ENCODE results near the gene IGFBP7.

IGFBP7 gene

GRCh38 chr4:57089549-57089948, 20.6 kb downstream of the IGFBP7 start:
- ChIA-PET CTCF (interaction anchor here (1.2 to 1.5 kb wide), 3 partner anchors 12 to 74 kb away, joined by 3 read pairs; no protein-coding TSS in a partner anchor), POLR2A (no interaction called here)
- no peak for DNase-seq (ENCODE audit: extremely low spot score)
- TF ChIP-seq, protein P1, sequence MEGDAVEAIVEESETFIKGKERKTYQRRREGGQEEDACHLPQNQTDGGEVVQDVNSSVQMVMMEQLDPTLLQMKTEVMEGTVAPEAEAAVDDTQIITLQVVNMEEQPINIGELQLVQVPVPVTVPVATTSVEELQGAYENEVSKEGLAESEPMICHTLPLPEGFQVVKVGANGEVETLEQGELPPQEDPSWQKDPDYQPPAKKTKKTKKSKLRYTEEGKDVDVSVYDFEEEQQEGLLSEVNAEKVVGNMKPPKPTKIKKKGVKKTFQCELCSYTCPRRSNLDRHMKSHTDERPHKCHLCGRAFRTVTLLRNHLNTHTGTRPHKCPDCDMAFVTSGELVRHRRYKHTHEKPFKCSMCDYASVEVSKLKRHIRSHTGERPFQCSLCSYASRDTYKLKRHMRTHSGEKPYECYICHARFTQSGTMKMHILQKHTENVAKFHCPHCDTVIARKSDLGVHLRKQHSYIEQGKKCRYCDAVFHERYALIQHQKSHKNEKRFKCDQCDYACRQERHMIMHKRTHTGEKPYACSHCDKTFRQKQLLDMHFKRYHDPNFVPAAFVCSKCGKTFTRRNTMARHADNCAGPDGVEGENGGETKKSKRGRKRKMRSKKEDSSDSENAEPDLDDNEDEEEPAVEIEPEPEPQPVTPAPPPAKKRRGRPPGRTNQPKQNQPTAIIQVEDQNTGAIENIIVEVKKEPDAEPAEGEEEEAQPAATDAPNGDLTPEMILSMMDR (IDR thresholded peaks at IDR 0.05; ENCODE audit: control extremely low read depth, extremely low read depth, low read depth, missing control alignments) = no peak

DNA sequence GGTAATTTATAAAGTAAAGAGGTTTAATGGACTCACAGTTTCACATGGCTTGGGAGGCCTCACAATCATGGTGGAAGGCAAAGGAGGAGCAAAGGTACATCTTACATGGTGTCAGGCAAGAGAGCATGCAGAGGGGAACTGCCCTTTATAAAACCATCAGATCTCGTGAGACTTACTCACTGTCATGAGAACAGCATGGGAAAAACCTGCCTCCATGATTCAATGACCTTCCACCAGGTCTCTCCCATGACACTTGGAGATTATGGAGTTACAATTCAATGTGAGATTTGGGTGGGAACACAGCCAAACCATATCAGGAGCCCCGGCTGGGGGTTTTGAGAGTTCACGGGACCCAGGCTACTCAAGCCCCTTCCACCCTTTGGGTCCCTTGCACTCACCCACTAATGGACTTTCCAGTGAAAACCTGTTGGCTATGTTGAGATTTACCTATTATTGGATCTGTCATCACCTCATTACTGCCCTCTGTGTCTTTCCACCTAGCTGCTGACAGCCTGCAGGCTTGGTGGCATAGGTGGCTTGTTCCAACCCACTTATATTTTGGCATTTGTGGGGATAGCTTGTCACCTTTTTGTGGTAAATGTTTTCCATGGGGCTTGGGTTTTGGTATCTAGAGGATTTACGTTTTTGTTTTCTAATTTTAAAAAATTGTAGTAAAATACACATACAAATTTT, 24.0 kb downstream of the IGFBP7 start:
- no peak for DNase-seq (ENCODE audit: extremely low spot score)
- ChIA-PET POLR2A (no interaction called here), CTCF (no interaction called here)
- TF ChIP-seq, protein P1 (IDR thresholded peaks at IDR 0.05; ENCODE audit: control extremely low read depth, extremely low read depth, low read depth, missing control alignments) = no peak

DNA sequence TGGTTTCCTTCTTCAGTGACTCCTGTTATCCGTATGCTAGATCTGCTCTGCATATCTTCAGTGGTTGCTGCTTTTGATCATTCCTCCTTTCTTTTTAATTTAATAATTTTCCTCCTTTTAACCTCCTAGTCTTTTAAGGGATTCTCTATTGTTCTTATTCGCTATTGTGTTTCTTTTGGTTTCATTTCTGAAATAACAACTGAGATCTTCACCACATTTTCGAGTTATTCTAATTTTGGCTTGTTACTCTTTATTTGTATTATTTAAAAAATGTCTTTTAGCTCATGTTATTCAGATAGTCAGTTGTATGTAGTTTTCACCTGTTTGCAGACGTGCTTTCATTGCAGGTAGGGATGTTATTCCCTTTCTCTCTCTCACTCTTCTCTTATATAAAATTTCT, 24.9 kb downstream of the IGFBP7 start:
- POLR2A ChIA-PET = no interaction called here
- TF ChIP-seq, protein P1 (IDR thresholded peaks at IDR 0.05; ENCODE audit: control extremely low read depth, extremely low read depth, low read depth, missing control alignments) = no peak
- CTCF ChIA-PET = no interaction called here
- no peak for DNase-seq (ENCODE audit: extremely low spot score)

DNA sequence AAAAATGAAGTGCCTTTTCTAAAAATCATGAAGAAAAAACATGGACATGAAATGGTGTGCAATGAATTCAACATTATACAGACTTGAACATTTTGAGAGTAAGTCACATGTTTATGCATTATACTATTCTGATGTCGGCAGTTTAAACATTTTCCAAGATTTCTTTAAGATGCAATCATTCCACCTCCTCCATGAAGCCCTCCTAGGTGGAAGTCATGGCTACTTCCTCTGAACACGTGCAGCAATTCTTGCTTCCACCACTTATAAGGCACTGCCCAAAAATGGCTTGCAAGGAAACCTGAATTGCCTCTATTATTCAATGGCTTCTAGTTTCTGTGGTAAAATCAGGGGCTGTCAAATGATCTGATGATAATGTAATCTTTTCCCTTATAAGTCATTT, 25.8 kb downstream of the IGFBP7 start:
- ChIA-PET CTCF (no interaction called here), POLR2A (no interaction called here)
- TF ChIP-seq, protein P1 (IDR thresholded peaks at IDR 0.05; ENCODE audit: control extremely low read depth, extremely low read depth, low read depth, missing control alignments) = no peak
- no peak for DNase-seq (ENCODE audit: extremely low spot score)

DNA sequence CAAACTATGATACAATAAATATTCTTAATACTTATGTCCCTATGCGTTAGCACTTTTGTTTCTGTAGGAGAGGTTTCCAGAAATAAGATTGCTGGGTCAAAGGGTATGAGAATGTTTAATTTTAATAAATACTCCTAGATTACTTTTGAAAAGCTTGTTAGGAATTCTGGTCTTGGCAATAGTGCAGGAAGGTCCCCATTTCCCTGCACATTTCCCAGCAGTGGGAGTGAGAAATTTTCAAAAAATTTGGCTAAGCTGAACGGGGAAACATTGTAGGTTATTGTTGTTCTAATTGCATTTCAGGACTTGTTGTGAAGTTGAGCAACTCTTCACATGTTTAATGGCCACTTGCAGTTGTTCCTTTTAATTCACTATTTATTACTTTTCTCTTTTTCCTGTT, 27.1 kb downstream of the IGFBP7 start:
- DNase-seq (ENCODE audit: extremely low spot score) = no peak
- POLR2A ChIA-PET = no interaction called here
- CTCF ChIA-PET = interaction anchor here (0.8 kb wide), 1 partner anchor 52 kb away, joined by 3 read pairs; no protein-coding TSS in a partner anchor
- TF ChIP-seq, protein P1 (IDR thresholded peaks at IDR 0.05; ENCODE audit: control extremely low read depth, extremely low read depth, low read depth, missing control alignments) = no peak

DNA sequence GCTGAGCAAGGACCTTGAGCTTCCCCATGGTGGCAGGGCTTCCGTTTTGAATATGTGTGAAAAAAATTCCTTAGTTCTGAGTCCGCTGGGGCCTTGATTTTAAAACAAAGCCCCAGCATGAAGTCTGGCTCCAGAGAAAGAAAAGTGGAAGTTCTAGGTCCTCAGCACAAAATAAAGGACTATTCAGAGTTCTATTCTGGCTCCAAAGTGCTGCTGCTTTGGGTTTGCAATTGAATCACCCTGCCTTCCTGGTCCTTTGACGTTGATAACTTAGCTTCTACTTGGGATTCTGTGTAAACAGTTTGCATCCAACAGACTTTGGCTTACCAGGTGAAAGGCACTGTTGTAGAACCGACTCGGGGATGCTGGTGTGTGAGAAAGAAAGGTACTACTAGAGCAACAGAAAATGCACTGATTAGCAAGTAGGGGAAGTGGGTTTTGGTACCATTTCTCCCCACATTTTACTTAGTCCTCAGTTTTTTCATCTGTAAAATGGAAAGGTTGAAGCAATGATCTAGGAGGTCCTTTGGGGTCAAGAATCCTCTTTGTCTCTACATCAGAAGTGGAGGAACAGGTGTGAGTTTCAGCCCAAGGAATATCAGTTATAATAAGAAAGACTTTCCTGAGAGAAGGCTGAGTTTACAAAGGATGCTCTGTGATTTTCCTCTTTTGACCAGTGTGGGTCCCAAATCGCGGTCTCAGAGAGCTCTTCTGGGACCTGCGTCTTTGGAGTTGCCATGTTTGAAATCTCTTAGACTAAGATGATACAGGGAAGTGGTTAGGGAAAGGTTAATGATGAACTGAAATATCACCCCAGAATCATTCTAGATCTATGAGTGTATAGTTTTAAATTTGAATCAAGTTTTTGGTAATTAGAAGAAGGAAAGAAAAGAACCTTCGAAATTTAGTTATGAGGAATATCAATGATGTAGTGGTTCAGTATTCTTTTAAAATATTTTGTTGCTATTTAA, 28.2 kb downstream of the IGFBP7 start:
- DNase-seq (ENCODE audit: extremely low spot score) = no peak
- ChIA-PET POLR2A (no interaction called here), CTCF (interaction anchor here (0.6 kb wide), 1 partner anchor 10 kb away, joined by 3 read pairs; no protein-coding TSS in a partner anchor)
- TF ChIP-seq, protein P1 (IDR thresholded peaks at IDR 0.05; ENCODE audit: control extremely low read depth, extremely low read depth, low read depth, missing control alignments) = no peak
